GM13976 (cell line): ENCODE measurements around the gene KIF26A.

Experiments used
- DNase-seq: peaks from one replicate; pipeline ENCODE4 v3.0.0; 2012; ENCODE audit warnings: low spot score
- in situ Hi-C: fragments of 300-500 bp; cut with MboI; formaldehyde crosslinking; loops from one replicate; pipeline ENCODE4 v1.12.0; 2022; ENCODE audit warnings: low sequenced_read_pairs, mixed read lengths, inconsistent platforms; ENCODE audit not compliant: unreplicated experiment
- TF ChIP-seq, protein P1 (sequence below): IDR thresholded peaks from 2 replicates; pipeline ENCODE4 v1.5.1; 2012; ENCODE audit warnings: borderline replicate concordance, mild to moderate bottlenecking; ENCODE audit not compliant: insufficient read depth; ENCODE audit errors: extremely low read depth, missing control alignments, control extremely low read depth

Gene KIF26A

DNA sequence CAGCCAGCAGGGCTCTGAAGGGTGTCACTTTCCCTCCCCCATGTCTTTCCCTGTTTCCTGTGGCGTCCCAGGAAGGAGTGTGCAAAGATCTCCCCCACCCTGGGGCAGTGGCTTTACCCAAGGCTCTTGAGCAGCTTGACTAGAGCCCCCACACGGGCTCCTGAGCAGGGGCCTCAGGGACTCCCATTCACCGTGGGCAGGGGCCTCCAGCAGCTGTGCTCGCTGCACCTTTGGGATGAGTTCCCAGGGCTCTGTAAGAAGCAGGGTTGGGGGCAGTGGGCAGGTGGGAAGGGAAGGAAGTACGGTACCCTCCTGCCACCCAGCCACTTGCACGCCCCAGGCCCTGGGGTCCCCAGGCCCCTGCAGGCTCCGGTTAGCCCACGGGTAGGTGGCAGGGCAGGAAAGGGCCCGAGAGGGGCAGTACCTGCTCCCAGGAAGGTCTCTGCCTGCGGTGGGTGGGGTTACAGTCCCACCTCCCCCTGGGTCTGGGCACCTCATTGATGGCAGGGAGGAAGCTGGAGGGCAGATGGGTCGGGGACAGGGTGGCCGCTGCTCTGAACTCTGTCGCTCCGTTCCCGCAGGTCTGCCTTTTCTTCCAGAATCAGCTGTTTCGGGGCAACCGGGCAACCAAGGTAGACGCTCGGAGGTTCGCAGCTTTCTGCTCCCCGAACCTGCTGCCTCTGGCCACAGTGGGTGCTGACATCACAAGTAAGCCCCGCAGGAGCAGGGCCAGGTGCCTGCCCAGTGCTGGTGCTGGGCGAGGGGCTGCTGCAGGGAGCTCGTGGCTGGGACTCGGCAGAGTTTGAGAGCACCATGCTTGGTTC is 39.9 kb upstream of the KIF26A start:
- in situ Hi-C loops, result no loop called here
- DNase-seq, result no peak
- TF ChIP-seq, protein P1, sequence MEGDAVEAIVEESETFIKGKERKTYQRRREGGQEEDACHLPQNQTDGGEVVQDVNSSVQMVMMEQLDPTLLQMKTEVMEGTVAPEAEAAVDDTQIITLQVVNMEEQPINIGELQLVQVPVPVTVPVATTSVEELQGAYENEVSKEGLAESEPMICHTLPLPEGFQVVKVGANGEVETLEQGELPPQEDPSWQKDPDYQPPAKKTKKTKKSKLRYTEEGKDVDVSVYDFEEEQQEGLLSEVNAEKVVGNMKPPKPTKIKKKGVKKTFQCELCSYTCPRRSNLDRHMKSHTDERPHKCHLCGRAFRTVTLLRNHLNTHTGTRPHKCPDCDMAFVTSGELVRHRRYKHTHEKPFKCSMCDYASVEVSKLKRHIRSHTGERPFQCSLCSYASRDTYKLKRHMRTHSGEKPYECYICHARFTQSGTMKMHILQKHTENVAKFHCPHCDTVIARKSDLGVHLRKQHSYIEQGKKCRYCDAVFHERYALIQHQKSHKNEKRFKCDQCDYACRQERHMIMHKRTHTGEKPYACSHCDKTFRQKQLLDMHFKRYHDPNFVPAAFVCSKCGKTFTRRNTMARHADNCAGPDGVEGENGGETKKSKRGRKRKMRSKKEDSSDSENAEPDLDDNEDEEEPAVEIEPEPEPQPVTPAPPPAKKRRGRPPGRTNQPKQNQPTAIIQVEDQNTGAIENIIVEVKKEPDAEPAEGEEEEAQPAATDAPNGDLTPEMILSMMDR, result no peak

DNA sequence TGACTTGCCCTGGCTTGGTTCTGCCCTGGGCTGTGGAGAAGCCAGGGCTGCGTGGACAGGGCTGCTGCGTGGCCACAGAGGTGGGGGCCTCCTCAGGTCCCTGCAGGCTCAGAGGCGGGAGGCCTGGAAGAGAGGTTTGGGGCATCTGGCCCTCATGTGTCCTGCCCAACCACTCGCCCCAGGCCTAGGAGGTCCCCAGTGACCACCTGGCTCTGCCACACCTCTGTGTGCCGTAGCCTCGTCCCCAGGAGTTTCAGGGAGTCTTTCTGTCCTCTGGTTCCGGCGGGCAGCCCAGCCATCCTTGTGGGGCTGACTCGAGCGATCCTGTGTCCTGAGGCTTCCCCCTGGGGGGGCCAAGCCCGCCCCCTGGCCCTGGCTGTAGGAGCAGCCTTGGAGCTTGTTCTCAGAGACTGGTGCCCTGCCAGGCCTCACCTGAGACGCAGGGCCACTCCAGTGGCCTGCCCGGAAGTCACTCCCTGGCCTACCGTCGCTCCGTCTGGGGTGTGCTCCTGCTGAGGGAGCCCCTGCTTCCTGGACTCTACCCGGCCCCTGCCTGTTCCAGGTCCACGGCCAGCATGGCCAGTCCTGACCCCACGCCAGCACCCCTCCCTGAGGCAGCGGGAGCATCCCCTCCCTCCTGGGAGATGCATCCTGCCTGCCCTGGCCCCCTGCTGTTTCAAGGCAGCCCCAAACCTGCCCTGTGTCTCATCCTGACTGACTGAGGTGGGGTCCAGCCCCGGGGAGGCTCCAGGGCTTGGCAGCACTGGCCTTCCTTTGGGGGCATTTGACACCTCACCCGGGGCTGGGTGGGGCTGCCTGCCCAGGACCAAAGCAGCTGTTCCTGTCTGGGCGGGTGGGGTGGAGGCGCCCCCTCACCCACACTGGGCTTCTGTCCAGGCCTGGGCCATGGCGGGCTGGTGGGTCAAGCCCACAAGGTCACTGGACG is 39.0 kb upstream of the KIF26A start:
- in situ Hi-C loops, result no loop called here
- TF ChIP-seq, protein P1, result no peak
- DNase-seq, result no peak

DNA sequence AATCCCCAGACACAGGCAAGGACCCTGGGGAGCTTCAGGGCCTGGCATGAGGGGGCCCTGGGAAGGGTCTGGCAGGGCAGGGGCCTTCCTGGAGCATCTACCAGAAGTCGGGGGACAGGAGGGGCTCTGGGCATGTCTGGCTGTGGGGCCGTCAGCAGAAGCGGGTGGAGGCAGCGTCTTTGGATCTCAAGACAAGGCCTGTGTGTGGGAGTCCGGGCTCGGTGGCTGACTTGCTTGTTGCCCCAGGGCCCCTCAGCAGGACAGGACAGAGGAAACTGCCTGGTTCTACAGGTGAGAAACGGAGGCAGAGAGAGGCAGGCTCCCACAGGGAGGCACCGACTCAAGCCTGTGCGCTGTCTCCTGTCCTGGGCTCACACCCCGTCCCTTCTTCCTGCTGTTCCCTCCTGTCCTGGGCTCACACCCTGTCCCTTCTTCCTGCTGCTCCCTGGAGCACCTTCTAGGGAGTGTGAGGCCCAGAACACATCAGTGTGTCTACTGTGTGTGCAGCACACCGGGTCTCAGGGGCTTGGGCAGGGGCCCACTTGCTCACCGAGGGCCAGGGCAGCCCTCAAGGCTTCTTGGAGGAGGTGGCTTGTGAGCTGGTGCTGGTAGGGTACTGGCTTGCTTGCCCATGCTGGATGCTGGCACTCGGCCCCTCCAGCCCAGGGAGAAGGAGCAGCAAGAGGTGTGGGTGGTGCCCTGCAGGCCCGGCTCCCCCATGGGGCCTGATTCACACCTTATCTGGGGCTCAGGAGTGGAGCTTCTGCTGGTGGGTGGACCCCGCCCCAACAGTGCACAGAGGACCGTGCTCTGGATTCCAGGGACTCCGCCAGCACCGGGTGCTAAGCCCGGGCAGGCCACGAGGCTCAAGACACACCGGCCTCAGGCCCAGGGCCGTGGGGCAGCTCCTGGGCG is 38.0 kb upstream of the KIF26A start:
- DNase-seq, result no peak
- TF ChIP-seq, protein P1, result no peak
- in situ Hi-C loops, result no loop called here

DNA sequence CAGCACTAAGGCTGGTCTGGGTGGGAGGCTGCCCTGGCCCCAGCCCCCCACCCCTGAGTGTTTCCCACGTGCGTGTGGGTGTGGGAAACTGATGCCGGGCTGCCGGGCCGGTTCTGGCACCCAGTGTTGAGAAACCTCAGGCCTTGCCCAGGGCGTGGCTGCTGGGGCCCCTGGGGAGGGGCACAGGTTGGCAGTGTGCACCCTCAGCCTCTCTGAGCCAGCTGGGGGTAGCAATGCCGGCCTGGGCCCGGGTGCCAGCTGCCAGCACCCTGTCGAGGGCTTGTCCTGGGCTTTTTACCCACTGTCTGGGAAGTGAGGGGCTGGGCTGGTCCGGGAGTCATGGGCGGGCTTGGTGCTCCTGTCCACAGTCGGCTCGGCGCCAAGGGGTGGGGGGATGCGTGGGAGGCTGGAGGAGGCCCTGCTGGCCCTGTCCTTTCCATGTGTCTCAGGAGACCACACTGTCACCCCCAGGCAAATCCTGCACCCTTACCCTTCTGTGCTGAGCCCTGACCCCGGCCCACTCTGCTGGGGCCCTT is 37.2 kb upstream of the KIF26A start:
- in situ Hi-C loops, result no loop called here
- no peak for DNase-seq
- TF ChIP-seq, protein P1, result no peak

DNA sequence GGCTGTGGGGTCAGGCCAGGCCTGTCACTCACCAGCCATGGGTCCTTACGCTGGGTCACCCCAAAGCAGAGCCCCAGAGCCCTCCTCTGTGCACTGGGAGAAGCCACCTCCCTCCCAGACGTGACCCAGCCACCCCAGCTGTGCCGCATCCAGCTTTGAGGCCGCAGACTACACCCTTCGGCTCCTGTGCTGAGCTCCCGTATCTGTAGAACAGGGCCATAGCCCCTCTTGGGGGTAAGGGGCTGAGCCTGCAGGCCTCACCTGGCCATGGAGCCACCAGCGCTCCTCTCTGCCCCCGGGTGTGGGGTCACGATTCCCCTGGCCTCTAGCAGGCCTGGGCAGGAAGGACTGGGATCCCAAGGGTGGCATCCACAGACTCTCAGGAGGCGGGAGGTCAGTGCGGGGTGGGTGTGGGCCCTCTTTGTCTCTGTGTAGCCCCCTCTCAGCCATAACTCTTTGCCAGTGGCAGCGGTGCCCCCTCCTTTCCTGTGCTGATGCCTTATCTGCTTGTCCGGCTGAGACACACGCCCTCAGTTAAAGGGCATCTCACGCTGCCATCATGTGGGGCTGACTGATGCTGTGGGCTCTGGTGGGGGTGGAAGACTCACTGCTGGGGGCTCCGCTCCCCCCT is 36.6 kb upstream of the KIF26A start:
- TF ChIP-seq, protein P1, result no peak
- DNase-seq, result no peak

More for the DNA sequence above, 36.6 kb upstream of the KIF26A start:
- in situ Hi-C loops, result no loop called here
